ENCODE results near the gene KDSR. TPM values are rescaled to one million over a fixed set of nuclear protein-coding genes. Genes with fewer than 3 reads are reported as not detected.

Gene KDSR
- total RNA-seq, 1 experiment from 2014 or later = 41.7 TPM

GRCh38 chr18:63356272-63356896 is 10.6 kb downstream of the KDSR start:
- ChIA-PET POLR2A (ENCODE audit: unreplicated experiment) (interaction anchor here (0.6 kb wide), 1 partner anchor 25 kb away, joined by 4 read pairs; no protein-coding TSS in a partner anchor), CTCF (interaction anchor here (0.7 kb wide), 1 partner anchor 322 kb away, joined by 5 read pairs; no protein-coding TSS in a partner anchor)
- intact Hi-C loops (cut with micrococcal nuclease; ENCODE audit: unreplicated experiment) = no loop called here

GRCh38 chr18:63350230-63350629 is 16.8 kb downstream of the KDSR start:
- TF ChIP-seq EZH2 (IDR thresholded peaks at IDR 0.05; ENCODE audit: low read depth) (no peak), CTCF (conservative IDR thresholded peaks at IDR 0.05) (no peak)
- peaks cover 36% of the 10 kb centered on the region for H3K36me3 ChIP-seq (ENCODE audit: low read depth)
- no peaks in the 10 kb centered on the region; the same call in 1 of the 2 replicates for H4K20me1 ChIP-seq (ENCODE audit: insufficient read depth)
- no peaks in the 10 kb centered on the region for H3K4me1 ChIP-seq (replicated peaks; ENCODE audit: insufficient read depth)
- no peak overlapping the region for H3K27ac ChIP-seq
- no peaks in the 10 kb centered on the region for H3K9me3 ChIP-seq (ENCODE audit: insufficient read depth, low read depth)
- no peak overlapping the region for H3K4me2 ChIP-seq
- no TSS peak for BruUV-seq (replicated peaks)
- no peaks in the 10 kb centered on the region for H3K27me3 ChIP-seq (ENCODE audit: insufficient read depth, low read depth)
- H3K79me2 ChIP-seq (ENCODE audit: low read depth) = no peaks in the 10 kb centered on the region
- POLR2A ChIA-PET (ENCODE audit: unreplicated experiment) = no interaction called here
- no peak overlapping the region for H2AFZ ChIP-seq
- DNase-seq = no peak
- CTCF ChIA-PET = no interaction called here
- H3K4me3 ChIP-seq = no peak overlapping the region
- H3K9me2 ChIP-seq (ENCODE audit: insufficient read depth) = no peaks in the 10 kb centered on the region
- intact Hi-C loops (cut with micrococcal nuclease; ENCODE audit: unreplicated experiment) = no loop called here
- no peaks in the 10 kb centered on the region for H3F3A ChIP-seq (ENCODE audit: insufficient read depth, low read depth)

More at GRCh38 chr18:63356272-63356896, 10.6 kb downstream of the KDSR start:
- no peak overlapping the region for H3K4me2 ChIP-seq
- H3K4me1 ChIP-seq (replicated peaks; ENCODE audit: insufficient read depth) = no peaks in the 10 kb centered on the region
- H3K4me3 ChIP-seq = no peak overlapping the region
- H2AFZ ChIP-seq = no peak overlapping the region
- no peaks in the 10 kb centered on the region for H3K27me3 ChIP-seq (ENCODE audit: insufficient read depth, low read depth)
- H3K9me2 ChIP-seq (ENCODE audit: insufficient read depth) = no peaks in the 10 kb centered on the region
- H4K20me1 ChIP-seq (ENCODE audit: insufficient read depth) = no peaks in the 10 kb centered on the region
- H3K27ac ChIP-seq = no peak overlapping the region
- H3K36me3 ChIP-seq (ENCODE audit: low read depth) = peaks cover 33% of the 10 kb centered on the region
- TF ChIP-seq CTCF (conservative IDR thresholded peaks at IDR 0.05) = no peak
- no peak for TF ChIP-seq EZH2 (IDR thresholded peaks at IDR 0.05; ENCODE audit: low read depth)
- no TSS peak for BruUV-seq (replicated peaks)
- peaks cover 4% of the 10 kb centered on the region; the same call in 1 of the 2 replicates for H3F3A ChIP-seq (ENCODE audit: insufficient read depth, low read depth)
- no peaks in the 10 kb centered on the region for H3K9me3 ChIP-seq (ENCODE audit: insufficient read depth, low read depth)
- no peaks in the 10 kb centered on the region for H3K79me2 ChIP-seq (ENCODE audit: low read depth)
- no peak for DNase-seq

- Histone ChIP-seq H3K27ac (no peak overlapping the region), H3K27me3 (ENCODE audit: insufficient read depth, low read depth) (no peaks in the 10 kb centered on the region), H2AFZ (no peak overlapping the region), H4K20me1 (ENCODE audit: insufficient read depth) (no peaks in the 10 kb centered on the region; the same call in 1 of the 2 replicates), H3K9me2 (ENCODE audit: insufficient read depth) (no peaks in the 10 kb centered on the region), H3K9me3 (ENCODE audit: insufficient read depth, low read depth) (no peaks in the 10 kb centered on the region), H3K36me3 (ENCODE audit: low read depth) (peaks cover 28% of the 10 kb centered on the region), H3K4me1 (replicated peaks; ENCODE audit: insufficient read depth) (no peaks in the 10 kb centered on the region), H3K4me2 (no peak overlapping the region), H3K79me2 (ENCODE audit: low read depth) (no peaks in the 10 kb centered on the region), H3F3A (ENCODE audit: insufficient read depth, low read depth) (no peaks in the 10 kb centered on the region), H3K4me3 (no peak overlapping the region)
- ChIA-PET POLR2A (ENCODE audit: unreplicated experiment) (no interaction called here), CTCF (no interaction called here)
- DNase-seq = no peak
- TF ChIP-seq EZH2 (IDR thresholded peaks at IDR 0.05; ENCODE audit: low read depth) (no peak), CTCF (conservative IDR thresholded peaks at IDR 0.05) (no peak)
- intact Hi-C loops (cut with micrococcal nuclease; ENCODE audit: unreplicated experiment) = no loop called here
- BruUV-seq (replicated peaks) = no TSS peak
These were observed 18.4 kb downstream of the KDSR start for GRCh38 chr18:63348508-63349136.

All from PC-9 (cell line).